GM03348 (cell line): ENCODE data around the gene CEP44.
"Not testable (repeated sequence)": the region's sequence is repeated elsewhere in the genome, so short reads cannot be mapped to it uniquely, and the experiment has no call there.

ENCODE experiments used
- DNase-seq: peaks from one replicate; pipeline ENCODE4 v3.0.0; 2012; ENCODE audit warnings: low spot score

The CEP44 gene

DNA sequence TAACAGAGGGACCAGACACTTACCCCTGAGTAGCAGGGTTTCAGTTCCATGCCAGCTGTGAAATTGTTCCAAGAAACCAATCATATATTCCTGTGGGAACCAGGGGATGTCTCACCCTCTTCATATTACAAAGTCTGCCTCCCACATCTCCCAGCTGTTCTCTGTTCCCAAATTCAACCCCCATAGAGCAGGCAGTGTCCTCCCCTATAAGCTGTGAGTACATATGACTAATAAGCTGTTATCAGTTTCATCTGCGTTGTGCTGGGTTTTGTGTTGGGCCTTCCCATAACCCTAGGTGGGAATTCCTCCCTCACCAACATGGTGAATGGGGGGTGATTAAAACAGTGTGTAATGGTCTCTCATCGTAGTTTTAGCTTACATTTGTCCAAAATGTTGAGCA lies 41.0 kb downstream of the CEP44 start:
- no peak for DNase-seq

DNA sequence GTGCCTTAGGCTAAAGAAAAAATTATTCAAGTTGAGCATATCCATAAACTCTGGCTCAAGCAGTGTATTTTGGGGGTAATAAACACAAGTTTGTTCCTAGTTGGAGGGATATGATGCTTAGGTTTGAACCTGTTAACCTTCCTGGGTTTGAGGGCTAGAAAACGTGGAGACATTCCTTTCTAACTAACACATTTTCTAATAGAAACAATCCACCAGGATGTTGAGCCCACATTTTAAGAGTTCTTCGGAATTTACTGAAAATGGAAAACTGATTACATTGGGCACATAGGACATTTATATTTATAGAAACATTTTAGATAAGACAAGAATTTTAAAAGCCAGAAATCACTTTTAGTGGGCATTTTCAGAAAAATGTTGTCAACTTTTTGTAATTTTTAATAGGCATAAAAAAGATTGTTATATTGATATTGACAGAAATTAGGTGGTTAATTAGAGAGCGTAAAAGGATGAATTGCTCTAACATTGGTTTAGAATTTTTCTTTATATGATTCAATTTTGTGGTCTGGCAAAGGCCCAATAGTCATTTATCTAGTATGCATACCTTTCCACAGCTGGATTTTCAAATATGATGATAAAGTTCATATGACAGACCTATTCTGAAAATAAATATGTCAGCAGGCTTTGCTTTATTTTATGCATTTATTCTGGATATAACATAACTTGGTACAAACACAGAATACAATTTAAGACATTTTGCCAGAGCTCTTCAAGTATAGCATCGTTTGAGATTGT lies 49.2 kb downstream of the CEP44 start:
- no peak for DNase-seq

DNA sequence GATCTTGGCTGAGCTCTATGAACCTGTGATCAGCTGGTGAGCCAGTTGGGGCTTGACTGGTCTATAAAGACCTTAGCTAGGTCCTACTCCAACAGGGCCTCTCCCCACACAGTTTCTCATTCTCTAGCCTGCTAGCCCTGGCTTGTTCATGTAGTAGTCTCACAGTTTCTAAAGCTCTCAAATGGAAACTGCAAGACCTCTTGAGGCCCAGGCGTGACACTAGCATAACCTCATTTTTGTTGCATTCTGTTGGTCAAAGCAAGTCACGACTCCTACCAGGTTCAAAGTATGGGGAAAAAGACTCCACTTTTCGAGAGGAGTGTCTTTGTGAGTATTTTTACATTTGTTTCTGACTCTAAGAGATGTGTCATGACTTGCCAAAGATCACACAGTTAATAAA lies 50.9 kb downstream of the CEP44 start:
- DNase-seq, result no peak

GRCh38 chr4:174340714-174341113 lies 57.0 kb downstream of the CEP44 start:
- DNase-seq, result peak; percentile 48

GRCh38 chr4:174349156-174349555 lies 65.4 kb downstream of the CEP44 start:
- DNase-seq, result no peak

DNA sequence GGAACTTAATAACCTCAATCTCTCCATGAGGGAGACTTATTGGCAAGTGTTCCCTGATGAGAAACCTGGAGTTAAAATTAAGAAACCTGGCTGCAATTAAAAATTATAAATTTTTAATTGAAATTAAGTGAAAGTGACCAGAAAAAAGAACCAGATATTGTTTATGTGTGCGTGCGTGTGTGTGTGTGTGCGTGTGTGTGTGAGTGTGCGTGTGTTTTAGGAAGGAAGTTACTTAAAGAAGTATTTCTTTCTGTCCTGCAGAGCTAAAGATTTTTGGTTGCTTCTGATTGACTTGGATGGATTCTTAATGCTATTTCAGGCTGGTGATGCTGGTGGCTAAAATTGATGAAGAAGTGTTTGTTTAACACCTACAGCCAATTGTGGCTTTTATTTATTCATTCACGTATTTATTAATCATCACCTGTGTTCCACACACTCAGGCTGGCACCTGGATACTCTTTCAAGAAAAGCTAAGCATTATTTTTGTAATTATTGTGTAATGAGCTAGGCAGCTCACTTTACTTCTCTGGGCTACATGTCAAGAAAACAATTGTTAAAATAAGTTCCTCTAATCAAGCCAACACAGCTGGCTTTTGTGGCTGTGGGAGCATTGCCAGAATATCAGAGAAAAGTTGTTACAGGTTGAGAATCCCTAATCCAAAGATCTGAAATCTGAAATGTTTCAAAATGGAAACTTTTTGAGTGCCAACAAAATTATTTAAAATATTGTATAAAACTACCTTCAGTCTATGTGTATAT lies 68.5 kb downstream of the CEP44 start:
- DNase-seq, result no peak

- no peak for DNase-seq
Observed at GRCh38 chr4:174357321-174357720, 73.6 kb downstream of the CEP44 start.

DNA sequence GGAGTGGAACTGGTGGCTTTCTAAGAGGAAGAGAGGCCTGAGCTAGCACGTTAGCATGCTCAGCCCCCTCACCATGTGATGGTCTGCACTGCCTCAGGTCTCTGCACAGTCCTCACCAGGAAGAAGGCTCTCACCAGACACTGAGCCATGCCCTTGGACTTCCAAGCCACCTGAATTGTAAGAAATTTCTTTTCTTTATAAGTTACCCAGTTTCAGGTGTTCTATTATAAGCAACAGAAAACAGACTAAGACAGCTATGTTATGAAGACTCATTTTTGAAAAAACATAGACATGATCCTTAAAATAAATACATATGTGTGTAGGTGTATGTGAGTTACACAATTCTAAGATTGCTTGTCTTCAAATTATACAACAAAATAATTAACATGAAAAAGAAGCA lies 74.7 kb downstream of the CEP44 start:
- DNase-seq, result no peak

- peak; percentile 44 for DNase-seq
Observed at GRCh38 chr4:174358829-174359228, 75.1 kb downstream of the CEP44 start.

DNA sequence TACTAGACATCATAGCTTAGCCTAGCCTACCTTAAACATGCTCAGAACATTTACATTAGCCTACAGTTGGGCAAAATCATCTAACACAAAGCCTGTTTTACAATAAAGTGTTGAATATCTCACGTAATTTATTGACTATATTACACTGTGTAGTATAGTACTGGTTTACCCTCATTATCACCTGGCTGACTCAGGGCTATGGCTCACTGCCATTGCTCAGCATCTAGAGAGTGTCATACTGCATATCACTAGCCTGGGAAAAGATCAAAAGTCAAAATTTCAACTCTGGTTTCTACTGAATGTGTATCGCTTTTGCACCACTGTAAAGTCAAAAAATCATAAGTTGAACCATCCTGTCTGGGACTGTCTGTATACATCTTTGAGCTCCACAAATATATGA lies 78.6 kb downstream of the CEP44 start:
- DNase-seq, result no peak

- DNase-seq, result not testable (repeated sequence)
Observed at GRCh38 chr4:174363782-174364181, 80.1 kb downstream of the CEP44 start.

- peak; percentile 43 for DNase-seq
Observed at GRCh38 chr4:174365018-174365587, 81.4 kb downstream of the CEP44 start.

DNA sequence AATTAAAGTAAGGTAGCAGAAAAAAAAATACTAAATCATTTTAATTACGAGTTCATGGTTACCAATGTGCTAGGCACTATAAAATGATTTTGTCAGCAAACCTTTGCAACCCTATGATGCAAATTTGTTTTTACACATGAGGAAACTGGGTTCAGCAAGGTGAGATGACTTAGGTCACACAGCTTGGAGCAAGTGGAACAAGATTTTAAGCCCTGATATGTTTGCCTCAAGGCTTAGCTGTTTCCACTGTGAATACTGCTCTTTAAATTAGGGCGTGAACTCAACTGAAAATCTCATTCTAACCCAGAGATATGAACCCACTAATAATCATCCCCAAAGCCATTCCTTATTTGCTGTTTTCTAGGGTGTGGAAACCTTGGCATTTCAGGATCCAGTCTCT lies 86.3 kb downstream of the CEP44 start:
- DNase-seq, result no peak

- no peak for DNase-seq
Observed at GRCh38 chr4:174373821-174374220, 90.1 kb downstream of the CEP44 start.

DNA sequence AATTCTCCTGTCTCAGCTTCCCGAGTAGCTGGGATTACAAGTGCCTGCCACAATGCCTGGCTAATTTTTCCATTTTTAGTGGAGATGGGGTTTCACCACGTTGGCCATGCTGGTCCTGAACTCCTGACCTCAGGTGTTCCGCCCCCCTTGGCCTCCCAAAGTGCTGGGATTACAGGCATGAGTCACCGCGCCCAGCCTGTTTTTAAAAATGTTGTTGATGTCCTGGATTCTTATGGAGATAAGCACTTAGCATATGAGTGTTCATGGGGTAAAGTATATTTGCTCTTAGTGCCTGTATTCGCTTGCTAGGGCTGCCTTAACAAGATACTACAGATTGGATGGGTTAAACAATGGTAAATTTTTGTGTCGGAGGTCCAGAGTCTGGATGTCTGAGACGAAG lies 91.7 kb downstream of the CEP44 start:
- no peak for DNase-seq

DNA sequence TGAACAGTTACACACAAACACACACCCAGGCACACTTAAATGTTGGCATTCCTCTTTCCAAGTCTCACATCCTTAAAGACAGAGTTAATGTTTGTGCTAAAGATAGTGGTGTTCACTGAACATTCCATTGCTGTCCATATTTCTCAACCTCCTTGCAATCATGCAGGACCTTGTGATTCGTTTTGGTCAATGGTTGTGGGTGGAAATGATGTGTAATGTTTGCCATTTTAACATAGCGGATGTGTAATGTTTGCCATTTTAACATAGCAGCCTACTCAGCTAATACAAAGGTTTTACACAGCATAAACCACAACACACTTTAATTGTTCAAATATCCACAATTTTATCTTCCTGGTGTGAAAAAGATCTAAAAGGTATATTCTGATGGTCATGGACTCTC lies 93.9 kb downstream of the CEP44 start:
- DNase-seq, result no peak

- DNase-seq, result no peak
Observed at GRCh38 chr4:174378951-174379350, 95.2 kb downstream of the CEP44 start.

DNA sequence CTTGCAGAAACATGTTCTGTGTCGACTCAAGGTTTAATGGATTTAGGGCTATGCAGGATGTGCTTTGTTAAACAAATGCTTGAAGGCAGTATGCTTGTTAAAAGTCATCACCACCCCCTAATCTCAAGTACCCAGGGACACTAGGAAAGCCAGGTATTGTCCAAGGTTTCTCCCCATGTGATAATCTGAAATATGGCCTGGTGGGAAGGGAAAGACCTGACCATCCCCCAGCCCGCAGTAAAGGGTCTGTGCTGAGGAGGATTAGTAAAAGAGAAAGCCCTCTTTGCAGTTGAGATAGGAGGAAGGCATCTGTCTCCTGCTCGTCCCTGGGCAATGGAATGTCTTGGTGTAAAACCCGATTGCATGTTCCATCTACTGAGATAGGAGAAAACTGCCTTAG lies 96.5 kb downstream of the CEP44 start:
- not testable (repeated sequence) for DNase-seq

DNA sequence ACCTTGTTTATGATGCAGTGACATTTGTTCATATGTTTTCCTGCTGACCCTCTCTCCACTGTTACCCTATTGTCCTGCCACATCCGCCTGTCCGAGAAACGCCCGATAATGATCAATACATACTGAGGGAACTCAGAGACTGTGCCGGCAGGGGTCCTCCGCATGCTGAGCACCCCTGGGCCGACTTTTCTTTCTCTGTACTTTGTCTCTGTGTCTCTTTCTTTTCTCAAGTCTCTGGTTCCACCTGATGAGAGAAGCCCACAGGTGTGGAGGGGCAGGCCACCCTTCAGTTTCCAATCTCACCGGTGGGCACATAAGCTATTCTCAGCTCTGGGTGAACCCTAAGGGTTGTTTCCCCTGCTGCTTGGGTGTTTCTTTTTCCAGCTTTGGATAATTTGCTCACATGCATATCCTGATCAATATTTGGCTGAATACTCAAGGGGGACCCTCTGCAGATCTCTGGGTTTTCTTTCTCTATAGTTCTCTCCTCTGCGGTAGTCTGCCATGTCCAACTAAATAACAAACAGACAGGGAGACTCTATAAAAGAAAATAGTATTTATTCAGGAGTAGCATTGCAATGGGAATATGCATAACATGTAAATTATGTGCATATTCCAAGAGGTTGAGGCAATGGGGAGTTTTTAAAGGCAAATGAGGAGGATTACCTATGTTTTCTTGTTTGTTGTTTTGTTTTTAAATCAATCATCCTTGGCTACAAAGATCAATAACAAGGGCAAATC lies 97.2 kb downstream of the CEP44 start:
- DNase-seq, result no peak

DNA sequence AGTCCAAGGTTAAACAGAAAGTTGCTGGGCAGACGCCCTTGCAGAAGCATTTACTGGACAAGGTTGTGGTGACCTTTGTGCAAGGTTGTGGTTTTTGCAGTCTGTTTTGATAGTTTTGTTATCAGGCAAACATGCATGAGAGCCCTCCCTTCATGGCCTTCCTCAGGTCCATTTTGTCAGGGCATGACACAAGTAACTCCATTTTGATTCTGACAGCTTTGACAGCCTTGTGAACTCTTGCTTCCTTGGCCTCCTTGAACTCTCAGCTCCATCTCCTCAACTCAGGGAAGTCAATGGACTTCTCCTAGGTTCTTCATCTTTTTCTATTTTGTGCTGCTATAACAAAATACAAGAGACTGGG lies 97.7 kb downstream of the CEP44 start:
- no peak for DNase-seq
